IMR-90 (cell line): Measurements from ENCODE around the gene TCF3. TPM values are rescaled to one million over a fixed set of nuclear protein-coding genes. Genes with fewer than 3 reads are reported as not detected.

Experiments used
- ATAC-seq: fragments of 200-7000 bp; cut with Tn5 transposase; 2 replicates; pipeline ENCODE4 v1.9.1; 2020; ENCODE audit warnings: low read depth, mild to moderate bottlenecking, moderate library complexity
- BruUV-seq: library from RNA; stranded (reverse); fragments of 400-500 nt; replicated peaks from 2 replicates; lab custom pipeline; 2021; lab: Mats Ljungman, UMichigan
- CTCF ChIA-PET: fragments of 300-600 bp; formaldehyde crosslinking; extraction: SDS; loops from one replicate; lab custom pipeline; 2021; ENCODE audit warnings: antibody characterized with exemption; lab: Yijun Ruan, JAX
- POLR2A ChIA-PET: fragments of 300-600 bp; sonication (Branson Sonifier 250); formaldehyde crosslinking; loops from one replicate; lab custom pipeline; 2022; ENCODE audit warnings: antibody characterized with exemption; ENCODE audit not compliant: unreplicated experiment; lab: Charles Lee
- DNase-seq: peaks from one replicate; pipeline ENCODE4 v3.0.0; 2013
- H2AFZ ChIP-seq: replicated peaks from 2 replicates; pipeline ENCODE3; 2013; ENCODE audit warnings: low read length, mild to moderate bottlenecking; ENCODE audit not compliant: poor library complexity
- H2AK5ac ChIP-seq: 2 replicates; pipeline ENCODE4 v1.6.1; 2013; ENCODE audit warnings: low read depth, low read length, inconsistent platforms
- H2AK9ac ChIP-seq: replicated peaks from 2 replicates; pipeline ENCODE3; 2013; ENCODE audit warnings: mild to moderate bottlenecking, low read depth, low read length, moderate library complexity; ENCODE audit not compliant: poor library complexity
- H2BK120ac ChIP-seq: 2 replicates; pipeline ENCODE4 v1.6.1; 2013; ENCODE audit warnings: low read depth, low read length, inconsistent platforms
- H2BK15ac ChIP-seq: 3 replicates; pipeline ENCODE4 v1.6.1; 2013; ENCODE audit warnings: low read depth, low read length, inconsistent platforms
- H2BK20ac ChIP-seq: 2 replicates; pipeline ENCODE4 v1.6.1; 2013; ENCODE audit warnings: low read depth, mild to moderate bottlenecking, inconsistent platforms, low read length, moderate library complexity
- H2BK5ac ChIP-seq: 2 replicates; pipeline ENCODE4 v1.6.1; 2013; ENCODE audit warnings: mild to moderate bottlenecking, low read depth, low read length, inconsistent platforms; ENCODE audit not compliant: poor library complexity, severe bottlenecking
- H3K14ac ChIP-seq: replicated peaks from 2 replicates; pipeline ENCODE4 v1.6.1; 2013; ENCODE audit warnings: low read depth, low read length, inconsistent platforms
- H3K18ac ChIP-seq: 2 replicates; pipeline ENCODE4 v1.6.1; 2013; ENCODE audit warnings: low read depth, low read length, control low read depth
- H3K23ac ChIP-seq: 2 replicates; pipeline ENCODE4 v1.6.1; 2013; ENCODE audit warnings: low read depth, low read length, inconsistent platforms
- H3K27ac ChIP-seq: 2 replicates; pipeline ENCODE4 v1.5.1; 2013; ENCODE audit warnings: mild to moderate bottlenecking, control low read depth, low read length; ENCODE audit not compliant: insufficient read depth
- H3K27me3 ChIP-seq: 2 replicates; pipeline ENCODE4 v1.6.1; 2013; ENCODE audit warnings: low read length; ENCODE audit not compliant: control insufficient read depth, insufficient read depth
- H3K36me3 ChIP-seq: 2 replicates; pipeline ENCODE4 v1.6.1; 2013; ENCODE audit warnings: low read length, mixed read lengths; ENCODE audit not compliant: control insufficient read depth, insufficient read depth
- H3K4ac ChIP-seq: 2 replicates; pipeline ENCODE4 v1.6.1; 2013; ENCODE audit warnings: low read depth, low read length, inconsistent platforms
- H3K4me1 ChIP-seq: 2 replicates; pipeline ENCODE4 v1.6.1; 2013; ENCODE audit warnings: low read length, mixed read lengths; ENCODE audit not compliant: control insufficient read depth, insufficient read depth
- H3K4me2 ChIP-seq: 2 replicates; pipeline ENCODE4 v1.6.1; 2013; ENCODE audit warnings: low read depth, mild to moderate bottlenecking, control low read depth, low read length, moderate library complexity
- H3K4me3 ChIP-seq: 2 replicates; pipeline ENCODE4 v1.5.1; 2013; ENCODE audit warnings: low read depth, mild to moderate bottlenecking, control low read depth, low read length, moderate library complexity; ENCODE audit not compliant: insufficient read depth
- H3K56ac ChIP-seq: 2 replicates; pipeline ENCODE4 v1.6.1; 2013; ENCODE audit warnings: low read length, inconsistent platforms; ENCODE audit not compliant: insufficient read depth; ENCODE audit errors: extremely low read depth
- H3K79me1 ChIP-seq, 2 experiments: 2 replicates each; pipeline ENCODE4 v1.6.1; 2013; ENCODE audit warnings: low read length in 2 of 2, inconsistent platforms in 1 of 2, low read depth in 1 of 2
- H3K9ac ChIP-seq: 2 replicates; pipeline ENCODE4 v1.6.1; 2013; ENCODE audit warnings: low read depth, low read length, control low read depth
- H3K9me1 ChIP-seq: 2 replicates; pipeline ENCODE4 v1.6.1; 2013; ENCODE audit warnings: low read length, inconsistent platforms; ENCODE audit not compliant: insufficient read depth
- H3K9me3 ChIP-seq: 2 replicates; pipeline ENCODE4 v1.6.1; 2013; ENCODE audit warnings: low read length; ENCODE audit not compliant: control insufficient read depth, insufficient read depth
- H4K20me1 ChIP-seq: 2 replicates; pipeline ENCODE4 v1.6.1; 2013; ENCODE audit warnings: low read length, inconsistent platforms; ENCODE audit not compliant: insufficient read depth
- H4K5ac ChIP-seq: 2 replicates; pipeline ENCODE4 v1.6.1; 2013; ENCODE audit warnings: mild to moderate bottlenecking, low read depth, low read length, control low read depth
- H4K8ac ChIP-seq, 2 experiments: 2 replicates each; pipeline ENCODE4 v1.6.1; 2013; ENCODE audit warnings: low read depth in 2 of 2, low read length in 2 of 2, control low read depth in 1 of 2, inconsistent platforms in 1 of 2
- H4K91ac ChIP-seq: 2 replicates; pipeline ENCODE4 v1.6.1; 2013; ENCODE audit warnings: low read depth, low read length, inconsistent platforms; ENCODE audit not compliant: insufficient read depth
- MXI1 ChIP-seq: IDR thresholded peaks from 2 replicates; pipeline ENCODE4 v1.6.1; 2012; ENCODE audit warnings: low read depth, mild to moderate bottlenecking, low read length, moderate library complexity, borderline replicate concordance
- RFX5 ChIP-seq: IDR thresholded peaks from 2 replicates; pipeline ENCODE4 v1.8.0; 2012; ENCODE audit warnings: low read depth, mild to moderate bottlenecking, low read length, moderate library complexity
- SMC3 ChIP-seq: fragments of 150-350 bp; IDR thresholded peaks from 2 replicates; pipeline ENCODE4 v1.6.1; 2016; ENCODE audit warnings: low read depth, mild to moderate bottlenecking, antibody characterized with exemption, low read length, moderate library complexity
- WGBS, 2 experiments: methylation state at CpG; one replicate each; pipeline versions ENCODE4 v1.1.5 to v1.1.7; 2013; ENCODE audit warnings: missing lambda C conversion rate in 2 of 2; ENCODE audit not compliant: insufficient read length in 1 of 2; ENCODE audit errors: extremely low coverage in 2 of 2; 5-methylcytosine and 5-hydroxymethylcytosine counted together
- dilution Hi-C: fragments of 300-500 bp; cut with HindIII; formaldehyde crosslinking; loops from one replicate; pipeline ENCODE4 v1.14.3; 2018; ENCODE audit warnings: low sequenced_read_pairs; ENCODE audit not compliant: unreplicated experiment
- in situ Hi-C: fragments of 300-500 bp; cut with MboI; formaldehyde crosslinking; loops from 3 replicates; pipeline ENCODE4 v1.14.3; 2019; ENCODE audit warnings: low sequenced_read_pairs, inconsistent platforms, mixed read lengths
- intact Hi-C: fragments of 100-400 bp; cut with micrococcal nuclease; formaldehyde crosslinking; loops from 2 replicates; pipeline ENCODE4 v1.10.0; 2022
- polyA plus RNA-seq, 3 experiments: library from polyadenylated mRNA; depleted of rRNA; stranded (reverse); fragments of >200 nt; gene quantifications; 2 replicates each; pipeline ENCODE4 v1.2.3, GENCODE V29; 2012; ENCODE audit warnings: low replicate concordance in 1 of 3
- total RNA-seq: library from RNA; depleted of rRNA; stranded (reverse); fragments of >200 nt; gene quantifications from 2 replicates; pipeline ENCODE4 v1.2.3, GENCODE V29; 2012

The TCF3 gene
- total and polyA plus RNA-seq, 2 of the 4 experiments (the other 2 are of a cell fraction), result 29.9 to 127 TPM

DNA sequence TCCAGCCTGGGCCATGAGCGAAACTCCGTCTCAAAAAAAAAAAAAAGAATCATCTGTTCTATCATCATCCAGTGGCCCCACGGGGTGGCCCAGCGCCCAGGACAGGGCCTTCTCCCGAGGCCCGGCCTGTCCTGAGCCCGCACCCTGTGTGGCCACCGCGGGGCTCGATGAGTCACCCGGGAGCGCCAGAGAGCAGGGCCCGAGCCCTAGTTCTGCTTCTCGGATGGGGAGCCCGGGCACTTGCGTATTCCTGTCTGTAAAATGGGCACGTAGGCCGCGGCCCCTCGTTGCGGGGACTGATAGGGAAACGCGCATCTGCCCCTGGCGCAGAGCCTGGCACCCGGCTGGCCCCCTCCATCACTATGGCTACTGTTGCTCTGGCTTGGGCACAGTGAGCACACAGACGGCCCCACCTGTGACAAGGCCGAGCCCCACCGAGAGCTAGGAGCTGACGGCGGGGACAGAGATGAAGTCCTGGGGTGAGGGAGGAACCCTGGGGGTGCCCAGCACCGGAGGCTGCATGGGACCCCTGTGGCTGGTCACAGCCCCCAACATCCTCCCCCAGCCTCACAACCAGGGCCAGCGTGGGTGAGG is 25.9 kb downstream of the TCF3 start:
- dilution Hi-C loops, result no loop called here
- WGBS, 2 experiments, result 91% methylated on average over 10 of the region's 32 CpGs; no CpG with 5 or more reads in 1 of the 2 experiments
- intact Hi-C loops, result no loop called here
- Histone ChIP-seq H3K27me3 (no peaks in the 10 kb centered on the region), H3K27ac (no peak overlapping the region), H3K14ac (no peak overlapping the region), H4K20me1 (peaks cover 14% of the 10 kb centered on the region), H2AK9ac (no peak overlapping the region), H2BK5ac (no peak overlapping the region), H3K9me1 (no peaks in the 10 kb centered on the region), H3K4me3 (no peak overlapping the region), H2BK15ac (no peak overlapping the region), H4K5ac (no peak overlapping the region), H2BK120ac (no peak overlapping the region), H2BK20ac (no peak overlapping the region), H3K79me1 (peaks cover 4 to 24% of the 10 kb centered on the region in 2 experiments; a peak in 1 of 4 replicates), H3K36me3 (peaks cover 45% of the 10 kb centered on the region), H3K23ac (no peak overlapping the region), H3K56ac (no peak overlapping the region), H4K91ac (no peak overlapping the region), H3K9me3 (no peaks in the 10 kb centered on the region), H2AK5ac (no peak overlapping the region), H2AFZ (no peak overlapping the region), H3K18ac (no peak overlapping the region), H3K9ac (no peak overlapping the region), H4K8ac (no peak overlapping the region), H3K4me1 (no peaks in the 10 kb centered on the region), H3K4me2 (no peak overlapping the region), H3K4ac (no peak overlapping the region)
- TF ChIP-seq SMC3, result no peak
- no peak for TF ChIP-seq MXI1
- no peak for TF ChIP-seq RFX5
- no TSS peak for BruUV-seq
- in situ Hi-C loops, result no loop called here
- DNase-seq, result no peak
- no peak for ATAC-seq
- ChIA-PET POLR2A (no interaction called here), CTCF (no interaction called here)
